ENCODE data around the gene DOK4. TPM values are rescaled to one million over a fixed set of nuclear protein-coding genes. Genes with fewer than 3 reads are reported as not detected.

DOK4 gene
- total and polyA plus RNA-seq, 2 experiments from 2014 or later = 1,563 to 2,409 TPM

DNA sequence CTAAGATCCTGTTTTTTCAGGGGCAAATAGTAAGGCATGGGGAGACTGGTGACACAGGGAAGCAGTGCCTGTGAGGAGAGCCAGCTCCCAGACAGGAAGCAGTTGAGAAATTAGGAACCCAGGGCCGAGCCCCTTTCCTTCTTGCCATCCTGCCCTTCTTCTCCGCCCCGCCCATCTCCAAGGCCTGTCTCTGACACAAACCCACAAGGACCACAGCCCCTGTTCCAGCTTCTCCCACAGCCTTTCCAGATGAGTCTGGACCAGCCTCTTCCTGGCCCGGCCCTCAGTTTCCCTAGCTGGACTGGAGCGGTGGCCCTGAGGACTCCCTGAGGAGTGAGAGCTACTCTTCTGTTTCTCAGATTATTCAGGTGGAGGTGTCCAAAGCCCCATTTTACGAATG is 40.2 kb upstream of the DOK4 start:
- no peaks in the 10 kb centered on the region for H3K36me3 ChIP-seq
- DNase-seq (ENCODE audit: low read depth in 1 of 2, low spot score in 1 of 2) = no peak
- no peak overlapping the region for H3K27ac ChIP-seq
- no peak overlapping the region for H3K4me3 ChIP-seq
- no peaks in the 10 kb centered on the region for H3K9me3 ChIP-seq (ENCODE audit: low read depth)
- peaks cover 2% of the 10 kb centered on the region for H3K4me1 ChIP-seq (ENCODE audit: low read depth)
- H3K27me3 ChIP-seq = no peaks in the 10 kb centered on the region
- TF ChIP-seq, protein P1, sequence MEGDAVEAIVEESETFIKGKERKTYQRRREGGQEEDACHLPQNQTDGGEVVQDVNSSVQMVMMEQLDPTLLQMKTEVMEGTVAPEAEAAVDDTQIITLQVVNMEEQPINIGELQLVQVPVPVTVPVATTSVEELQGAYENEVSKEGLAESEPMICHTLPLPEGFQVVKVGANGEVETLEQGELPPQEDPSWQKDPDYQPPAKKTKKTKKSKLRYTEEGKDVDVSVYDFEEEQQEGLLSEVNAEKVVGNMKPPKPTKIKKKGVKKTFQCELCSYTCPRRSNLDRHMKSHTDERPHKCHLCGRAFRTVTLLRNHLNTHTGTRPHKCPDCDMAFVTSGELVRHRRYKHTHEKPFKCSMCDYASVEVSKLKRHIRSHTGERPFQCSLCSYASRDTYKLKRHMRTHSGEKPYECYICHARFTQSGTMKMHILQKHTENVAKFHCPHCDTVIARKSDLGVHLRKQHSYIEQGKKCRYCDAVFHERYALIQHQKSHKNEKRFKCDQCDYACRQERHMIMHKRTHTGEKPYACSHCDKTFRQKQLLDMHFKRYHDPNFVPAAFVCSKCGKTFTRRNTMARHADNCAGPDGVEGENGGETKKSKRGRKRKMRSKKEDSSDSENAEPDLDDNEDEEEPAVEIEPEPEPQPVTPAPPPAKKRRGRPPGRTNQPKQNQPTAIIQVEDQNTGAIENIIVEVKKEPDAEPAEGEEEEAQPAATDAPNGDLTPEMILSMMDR (IDR thresholded peaks at IDR 0.05; ENCODE audit: low read depth, low read length) = no peak

DNA sequence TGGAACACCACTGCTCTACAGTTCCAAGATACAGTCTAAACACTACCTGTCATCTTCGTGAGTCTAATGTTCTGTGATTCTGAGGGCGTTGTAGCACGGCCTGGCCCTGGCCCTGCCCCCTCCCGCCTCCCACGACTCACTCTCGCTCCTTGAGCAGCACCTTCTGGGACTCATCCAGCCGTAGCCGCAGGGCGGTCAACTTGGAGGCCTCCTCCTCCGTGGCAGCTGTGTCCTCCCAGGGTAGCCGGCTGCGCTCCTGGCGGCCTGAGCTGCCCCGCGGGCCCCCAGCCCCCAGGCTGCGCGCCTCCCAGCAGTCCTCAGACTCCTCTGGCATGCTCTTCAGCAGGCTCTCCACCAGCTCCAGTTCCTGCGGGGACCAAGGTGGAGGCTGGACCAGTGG is 39.5 kb upstream of the DOK4 start:
- Histone ChIP-seq H3K9me3 (ENCODE audit: low read depth) (no peaks in the 10 kb centered on the region), H3K27me3 (no peaks in the 10 kb centered on the region), H3K27ac (no peak overlapping the region), H3K4me1 (ENCODE audit: low read depth) (peaks cover 2% of the 10 kb centered on the region), H3K36me3 (no peaks in the 10 kb centered on the region), H3K4me3 (no peak overlapping the region)
- TF ChIP-seq, protein P1 (IDR thresholded peaks at IDR 0.05; ENCODE audit: low read depth, low read length) = no peak
- DNase-seq (ENCODE audit: low read depth in 1 of 2, low spot score in 1 of 2) = no peak

DNA sequence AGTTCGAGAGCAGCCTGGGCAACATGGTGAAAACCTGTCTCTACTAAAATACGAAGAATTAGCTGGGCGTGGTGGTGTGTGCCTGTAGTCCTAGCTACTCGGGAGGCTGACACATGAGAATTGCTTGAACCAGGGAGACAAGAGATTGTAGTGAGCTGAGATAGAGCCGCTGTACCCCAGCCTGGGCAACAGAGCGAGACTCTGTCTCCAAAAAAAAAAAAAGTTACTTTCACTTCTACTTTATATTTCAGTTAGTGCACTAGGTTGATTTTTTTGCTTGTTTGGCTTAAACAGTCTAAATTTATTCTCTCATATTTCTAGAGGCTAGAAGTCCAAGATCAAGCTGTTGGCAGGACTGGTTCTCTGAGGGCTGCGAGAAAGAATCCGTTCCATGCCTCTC is 36.7 kb upstream of the DOK4 start:
- no peak for DNase-seq (ENCODE audit: low read depth in 1 of 2, low spot score in 1 of 2)
- Histone ChIP-seq H3K4me1 (ENCODE audit: low read depth) (no peaks in the 10 kb centered on the region), H3K27me3 (no peaks in the 10 kb centered on the region), H3K9me3 (ENCODE audit: low read depth) (no peaks in the 10 kb centered on the region), H3K36me3 (no peaks in the 10 kb centered on the region), H3K27ac (no peak overlapping the region), H3K4me3 (no peak overlapping the region)
- TF ChIP-seq, protein P1 (IDR thresholded peaks at IDR 0.05; ENCODE audit: low read depth, low read length) = no peak

DNA sequence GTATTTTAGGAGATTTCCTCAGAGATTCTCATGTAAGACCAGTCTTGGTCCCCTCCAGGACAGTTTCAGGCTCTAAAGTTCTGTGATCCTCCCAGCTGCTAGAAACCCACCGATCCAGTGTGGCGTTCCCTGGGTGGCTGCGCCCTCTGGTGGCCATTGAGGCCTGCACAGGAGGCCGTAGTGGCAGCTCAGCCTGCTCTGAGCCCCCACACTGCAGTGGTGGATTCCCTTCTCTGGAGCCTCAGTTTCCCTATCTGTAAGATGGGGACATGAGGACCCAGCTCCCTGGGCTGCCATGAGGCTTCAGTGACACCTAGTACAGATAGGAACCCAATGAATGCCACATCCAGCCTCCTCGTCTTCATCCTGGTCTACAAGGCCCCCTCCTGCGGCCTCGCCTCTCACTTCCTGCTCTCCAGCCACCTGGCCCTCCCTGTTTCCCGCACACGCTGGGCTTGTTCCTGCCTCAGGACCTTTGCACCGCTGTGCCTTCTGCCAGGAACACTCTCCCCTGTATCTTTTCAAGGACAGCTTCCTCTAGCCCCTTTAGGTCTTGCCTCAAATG is 33.6 kb upstream of the DOK4 start:
- H3K27me3 ChIP-seq = no peaks in the 10 kb centered on the region
- H3K9me3 ChIP-seq (ENCODE audit: low read depth) = no peaks in the 10 kb centered on the region
- H3K36me3 ChIP-seq = no peaks in the 10 kb centered on the region
- H3K4me3 ChIP-seq = no peak overlapping the region
- peaks cover 6% of the 10 kb centered on the region for H3K4me1 ChIP-seq (ENCODE audit: low read depth)
- TF ChIP-seq, protein P1 (IDR thresholded peaks at IDR 0.05; ENCODE audit: low read depth, low read length) = peak; percentile 99
- H3K27ac ChIP-seq = peak overlapping the region; percentile 45
- DNase-seq (ENCODE audit: low read depth in 1 of 2, low spot score in 1 of 2) = peak; percentile 79 to 90

DNA sequence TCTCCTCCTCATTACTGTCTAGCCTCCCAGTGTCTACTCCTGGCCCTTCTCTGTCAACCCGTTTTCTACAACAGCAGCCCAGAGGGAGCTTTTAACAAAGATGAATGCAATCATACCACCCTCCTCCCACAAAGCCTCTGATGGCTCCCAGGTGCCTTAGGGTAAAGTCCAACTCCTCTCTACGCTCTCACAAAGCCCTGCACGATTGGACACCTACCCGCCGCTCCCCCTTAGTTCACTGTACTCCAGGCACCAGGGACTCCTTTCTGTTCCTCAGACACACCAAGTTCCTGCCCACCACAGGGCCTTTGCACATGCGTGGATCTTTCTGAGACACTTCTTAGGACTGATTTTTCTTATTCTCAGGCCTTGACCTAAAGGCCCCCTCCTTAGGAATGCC is 32.6 kb upstream of the DOK4 start:
- Histone ChIP-seq H3K4me1 (ENCODE audit: low read depth) (peaks cover 16% of the 10 kb centered on the region), H3K27me3 (no peaks in the 10 kb centered on the region), H3K36me3 (no peaks in the 10 kb centered on the region), H3K9me3 (ENCODE audit: low read depth) (no peaks in the 10 kb centered on the region), H3K4me3 (no peak overlapping the region), H3K27ac (no peak overlapping the region)
- DNase-seq (ENCODE audit: low read depth in 1 of 2, low spot score in 1 of 2) = no peak
- TF ChIP-seq, protein P1 (IDR thresholded peaks at IDR 0.05; ENCODE audit: low read depth, low read length) = no peak
